ENCODE measurements around the gene FAM13A. TPM values are rescaled to one million over a fixed set of nuclear protein-coding genes. Genes with fewer than 3 reads are reported as not detected.

The FAM13A gene
- total and polyA plus RNA-seq, 9 of the 15 experiments (the other 6 are each of a cell fraction or from before 2014, with no cell fraction given), result 11.3 to 23.3 (median 14.7) TPM

GRCh38 chr4:88919056-88919455 is 137.9 kb downstream of the FAM13A start:
- no peak for TF ChIP-seq ZNF124 (CRISPR knock-in tag; IDR thresholded peaks at IDR 0.05)
- TF ChIP-seq HDGF (IDR thresholded peaks at IDR 0.05), result no peak
- TF ChIP-seq TAF1 (IDR thresholded peaks at IDR 0.05; ENCODE audit: control insufficient read depth, extremely low read depth, insufficient read depth, low read length, severe bottlenecking), result no peak
- TF ChIP-seq ZNF277 (CRISPR knock-in tag; IDR thresholded peaks at IDR 0.05; ENCODE audit: borderline replicate concordance), result no peak
- TF ChIP-seq FOXM1 (IDR thresholded peaks at IDR 0.05; ENCODE audit: low read depth), result no peak
- no peak for TF ChIP-seq FOXM1 (CRISPR knock-in tag; IDR thresholded peaks at IDR 0.05; ENCODE audit: low read depth)
- no peak for TF ChIP-seq PTBP1 (IDR thresholded peaks at IDR 0.05; ENCODE audit: low read depth, low read length)
- no peak for TF ChIP-seq RBM17 (IDR thresholded peaks at IDR 0.05; ENCODE audit: borderline replicate concordance, low read depth, low read length)
- no peak for TF ChIP-seq ZNF561 (CRISPR knock-in tag; conservative IDR thresholded peaks at IDR 0.05)
- TF ChIP-seq NFIC (IDR thresholded peaks at IDR 0.05), result no peak
- no peaks in the 10 kb centered on the region for H4K20me1 ChIP-seq (replicated peaks; ENCODE audit: control insufficient read depth, insufficient read depth, low read length)
- H3K9me1 ChIP-seq (ENCODE audit: control insufficient read depth, insufficient read depth, low read length), result no peaks in the 10 kb centered on the region
- no peaks in the 10 kb centered on the region for H3K36me3 ChIP-seq (ENCODE audit: control insufficient read depth, insufficient read depth, low read length)
- H3K79me2 ChIP-seq (ENCODE audit: control insufficient read depth, insufficient read depth, low read length), result no peaks in the 10 kb centered on the region
- no peak for ATAC-seq
- no peak overlapping the region for H3K4me2 ChIP-seq (ENCODE audit: insufficient read depth, low read length)
- no peaks in the 10 kb centered on the region for H3K27me3 ChIP-seq (ENCODE audit: control insufficient read depth in 2 of 2, insufficient read depth in 2 of 2, low read length in 2 of 2)
- CTCF ChIA-PET (ENCODE audit: low intra/inter-chr PET ratio), result no interaction called here
- in situ Hi-C loops (cut with MboI) (no loop called here), intact Hi-C loops (cut with micrococcal nuclease) (no loop called here)
- no TSS peak for BruUV-seq (replicated peaks)
- H2AFZ ChIP-seq (ENCODE audit: low read depth, low read length), result no peak overlapping the region
- no peak for DNase-seq (ENCODE audit: extremely low read depth in 1 of 4, low spot score in 3 of 4)
- no peak for FAIRE-seq
- H3K27ac ChIP-seq (ENCODE audit: extremely low read depth, low read depth, low read length), result no peak overlapping the region
- no peaks in the 10 kb centered on the region; a peak in 1 of 5 replicates for H3K4me1 ChIP-seq (replicated peaks in 1 of 2; ENCODE audit: control insufficient read depth in 2 of 2, insufficient read depth in 2 of 2, low read length in 2 of 2)
- POLR2A ChIA-PET, result no interaction called here
- no peak overlapping the region for H3K9ac ChIP-seq (ENCODE audit: insufficient read depth in 1 of 2, low read depth in 2 of 2, low read length in 2 of 2)
- H3K4me3 ChIP-seq, result no peak overlapping the region
- no peaks in the 10 kb centered on the region for H3K9me3 ChIP-seq (replicated peaks; ENCODE audit: control insufficient read depth, insufficient read depth, low read depth, low read length)

Measured in K562 (cell line).